ENCODE data around the gene TMEM255B.

DNA sequence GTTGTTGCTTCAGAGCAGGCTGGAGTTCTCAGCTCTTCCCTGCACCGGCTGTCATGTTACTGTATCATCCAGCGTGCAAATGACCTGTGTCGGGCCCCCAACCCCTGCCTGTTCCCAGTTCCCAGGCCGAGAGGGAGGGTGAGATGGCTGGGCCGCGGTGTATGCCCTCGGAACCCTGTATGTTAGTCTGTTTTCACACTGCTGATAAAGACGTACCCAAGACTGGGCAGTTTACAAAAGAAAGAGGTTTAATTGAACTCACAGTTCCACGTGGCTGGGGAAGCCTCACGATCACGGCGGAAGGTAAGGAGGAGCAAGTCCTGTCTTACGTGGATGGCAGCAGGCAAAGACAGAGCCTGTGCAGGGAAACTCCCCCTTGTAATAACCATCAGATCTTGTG lies 10.9 kb downstream of the TMEM255B start:
- TF ChIP-seq, protein P1, sequence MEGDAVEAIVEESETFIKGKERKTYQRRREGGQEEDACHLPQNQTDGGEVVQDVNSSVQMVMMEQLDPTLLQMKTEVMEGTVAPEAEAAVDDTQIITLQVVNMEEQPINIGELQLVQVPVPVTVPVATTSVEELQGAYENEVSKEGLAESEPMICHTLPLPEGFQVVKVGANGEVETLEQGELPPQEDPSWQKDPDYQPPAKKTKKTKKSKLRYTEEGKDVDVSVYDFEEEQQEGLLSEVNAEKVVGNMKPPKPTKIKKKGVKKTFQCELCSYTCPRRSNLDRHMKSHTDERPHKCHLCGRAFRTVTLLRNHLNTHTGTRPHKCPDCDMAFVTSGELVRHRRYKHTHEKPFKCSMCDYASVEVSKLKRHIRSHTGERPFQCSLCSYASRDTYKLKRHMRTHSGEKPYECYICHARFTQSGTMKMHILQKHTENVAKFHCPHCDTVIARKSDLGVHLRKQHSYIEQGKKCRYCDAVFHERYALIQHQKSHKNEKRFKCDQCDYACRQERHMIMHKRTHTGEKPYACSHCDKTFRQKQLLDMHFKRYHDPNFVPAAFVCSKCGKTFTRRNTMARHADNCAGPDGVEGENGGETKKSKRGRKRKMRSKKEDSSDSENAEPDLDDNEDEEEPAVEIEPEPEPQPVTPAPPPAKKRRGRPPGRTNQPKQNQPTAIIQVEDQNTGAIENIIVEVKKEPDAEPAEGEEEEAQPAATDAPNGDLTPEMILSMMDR (IDR thresholded peaks at IDR 0.05) = no peak
- TF ChIP-seq EZH2phosphoT487 (IDR thresholded peaks at IDR 0.05) (no peak), EZH2 (IDR thresholded peaks at IDR 0.05) (no peak)

Data from neural progenitor cell (in vitro differentiated cells).